Fibroblast of skin of right biceps (primary cell): Measurements from ENCODE around the gene ISCA1.

Source experiments
- DNase-seq: peaks from one replicate; pipeline ENCODE4 v3.0.0-alpha.2; 2013

The ISCA1 gene

DNA sequence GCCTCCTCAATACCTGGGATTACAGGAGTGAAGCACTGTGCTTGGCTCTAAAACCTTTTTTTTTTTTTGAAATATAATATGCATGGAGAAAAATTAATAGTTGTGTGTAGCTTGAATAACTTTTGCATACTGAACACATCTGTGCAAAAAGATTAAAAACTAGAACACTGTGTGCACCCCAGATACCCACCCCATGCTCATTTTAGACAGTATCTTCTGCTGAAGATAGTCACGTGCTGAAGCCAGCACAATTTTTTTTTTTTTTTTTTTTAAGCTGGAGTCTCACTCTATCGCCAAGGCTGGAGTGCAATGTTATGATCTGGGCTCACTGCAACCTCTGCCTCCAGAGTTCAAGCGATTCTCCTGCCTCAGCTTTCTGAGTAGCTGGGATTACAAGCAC lies 62.7 kb downstream of the ISCA1 start:
- no peak for DNase-seq

DNA sequence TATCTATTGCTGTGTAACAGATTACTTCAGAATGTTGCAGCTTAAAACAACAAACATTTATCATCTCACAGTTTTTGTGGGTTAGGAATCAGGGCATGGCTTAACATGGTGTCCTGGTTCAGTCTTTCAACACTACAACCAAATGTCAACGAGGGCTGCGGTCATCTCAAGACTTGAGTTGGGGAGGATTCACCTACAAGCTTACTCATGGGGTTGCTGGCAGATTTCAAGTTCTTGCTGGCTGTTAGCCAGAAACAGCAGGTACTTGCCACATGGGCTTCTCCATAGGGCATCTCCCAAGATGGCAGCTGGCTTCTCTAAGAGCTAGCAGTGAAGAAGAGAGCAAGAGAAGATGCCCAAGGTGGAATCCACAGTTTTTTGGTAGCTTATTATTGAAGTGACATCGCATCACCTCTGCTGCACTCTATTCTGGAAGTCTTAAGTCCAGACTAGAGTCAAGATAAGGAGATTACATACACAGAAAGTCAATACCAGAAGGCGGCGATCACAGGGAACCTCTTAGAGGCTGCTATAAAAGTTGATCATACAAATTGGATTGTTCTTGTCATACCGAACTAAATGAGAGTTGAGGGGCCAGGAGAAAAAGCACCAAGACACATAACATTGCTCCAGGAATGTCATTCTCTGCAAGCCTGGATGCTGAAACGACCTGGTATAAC lies 65.1 kb downstream of the ISCA1 start:
- no peak for DNase-seq
